ENCODE measurements around the gene RPH3AL. TPM values are rescaled to one million over a fixed set of nuclear protein-coding genes. Genes with fewer than 3 reads are reported as not detected.

RPH3AL gene
- total RNA-seq, 1 donor from 2014 or later = 0.78 TPM

- no peak overlapping the region for H3K4me3 Mint-ChIP-seq (ENCODE audit: unreplicated experiment)
- no peak overlapping the region for H3K27ac Mint-ChIP-seq (ENCODE audit: unreplicated experiment)
- no peaks in the 10 kb centered on the region for H3K36me3 Mint-ChIP-seq (ENCODE audit: unreplicated experiment)
- no peak for DNase-seq (ENCODE audit: extremely low spot score, unreplicated experiment)
- no peaks in the 10 kb centered on the region for H3K9me3 Mint-ChIP-seq (ENCODE audit: unreplicated experiment)
- no peaks in the 10 kb centered on the region for H3K4me1 Mint-ChIP-seq (ENCODE audit: unreplicated experiment)
- TF ChIP-seq, protein P1, sequence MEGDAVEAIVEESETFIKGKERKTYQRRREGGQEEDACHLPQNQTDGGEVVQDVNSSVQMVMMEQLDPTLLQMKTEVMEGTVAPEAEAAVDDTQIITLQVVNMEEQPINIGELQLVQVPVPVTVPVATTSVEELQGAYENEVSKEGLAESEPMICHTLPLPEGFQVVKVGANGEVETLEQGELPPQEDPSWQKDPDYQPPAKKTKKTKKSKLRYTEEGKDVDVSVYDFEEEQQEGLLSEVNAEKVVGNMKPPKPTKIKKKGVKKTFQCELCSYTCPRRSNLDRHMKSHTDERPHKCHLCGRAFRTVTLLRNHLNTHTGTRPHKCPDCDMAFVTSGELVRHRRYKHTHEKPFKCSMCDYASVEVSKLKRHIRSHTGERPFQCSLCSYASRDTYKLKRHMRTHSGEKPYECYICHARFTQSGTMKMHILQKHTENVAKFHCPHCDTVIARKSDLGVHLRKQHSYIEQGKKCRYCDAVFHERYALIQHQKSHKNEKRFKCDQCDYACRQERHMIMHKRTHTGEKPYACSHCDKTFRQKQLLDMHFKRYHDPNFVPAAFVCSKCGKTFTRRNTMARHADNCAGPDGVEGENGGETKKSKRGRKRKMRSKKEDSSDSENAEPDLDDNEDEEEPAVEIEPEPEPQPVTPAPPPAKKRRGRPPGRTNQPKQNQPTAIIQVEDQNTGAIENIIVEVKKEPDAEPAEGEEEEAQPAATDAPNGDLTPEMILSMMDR (IDR thresholded peaks at IDR 0.05) = no peak
- H3K27me3 Mint-ChIP-seq (ENCODE audit: unreplicated experiment) = peaks cover 12% of the 10 kb centered on the region
Observed at GRCh38 chr17:343875-344752, 8.5 kb downstream of the RPH3AL start.

DNA sequence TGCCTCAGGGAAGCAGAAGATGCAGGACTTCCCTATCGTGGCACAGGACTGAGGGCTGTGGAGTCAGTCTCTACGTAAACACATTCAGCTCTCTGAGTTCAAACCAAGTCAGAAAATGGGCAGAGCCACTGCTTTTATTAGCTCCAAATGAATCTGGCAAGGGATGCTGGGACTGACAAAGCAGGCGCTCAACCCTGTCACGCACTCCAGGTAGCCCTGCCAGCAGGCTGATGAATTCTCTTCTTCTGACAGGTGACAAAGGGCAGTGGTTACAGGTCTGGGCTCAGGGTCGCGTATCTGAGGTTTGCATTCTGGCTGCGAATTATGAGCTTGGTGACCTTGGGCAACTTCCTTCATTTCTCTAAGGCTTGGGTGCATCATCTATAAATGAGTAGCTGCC is 9.4 kb downstream of the RPH3AL start:
- H3K36me3 Mint-ChIP-seq (ENCODE audit: unreplicated experiment) = no peaks in the 10 kb centered on the region
- no peak overlapping the region for H3K27ac Mint-ChIP-seq (ENCODE audit: unreplicated experiment)
- no peak for DNase-seq (ENCODE audit: extremely low spot score, unreplicated experiment)
- H3K9me3 Mint-ChIP-seq (ENCODE audit: unreplicated experiment) = no peaks in the 10 kb centered on the region
- H3K4me1 Mint-ChIP-seq (ENCODE audit: unreplicated experiment) = no peaks in the 10 kb centered on the region
- TF ChIP-seq, protein P1 (IDR thresholded peaks at IDR 0.05) = no peak
- no peak overlapping the region for H3K4me3 Mint-ChIP-seq (ENCODE audit: unreplicated experiment)
- peaks cover 12% of the 10 kb centered on the region for H3K27me3 Mint-ChIP-seq (ENCODE audit: unreplicated experiment)

DNA sequence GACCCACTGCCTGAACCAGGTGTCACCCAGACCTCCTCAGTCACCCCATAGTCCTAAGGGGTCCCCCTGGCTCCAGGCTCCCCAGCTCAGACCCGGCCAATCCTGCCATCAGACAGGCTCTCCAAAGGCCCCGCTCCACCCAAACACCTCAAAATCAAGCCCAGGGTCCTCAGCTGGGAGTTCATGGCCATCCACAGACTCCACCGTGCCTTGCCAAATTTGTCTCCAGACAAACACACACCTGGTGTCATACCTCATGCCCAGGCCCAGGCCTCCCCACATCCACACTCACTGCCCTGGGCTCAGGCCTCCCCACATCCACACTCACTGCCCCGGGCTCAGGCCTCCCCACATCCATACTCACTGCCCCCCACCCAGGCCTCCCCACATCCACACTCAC is 12.5 kb downstream of the RPH3AL start:
- DNase-seq (ENCODE audit: extremely low spot score, unreplicated experiment) = no peak
- Mint-ChIP-seq H3K27me3 (ENCODE audit: unreplicated experiment) (peaks cover 32% of the 10 kb centered on the region), H3K36me3 (ENCODE audit: unreplicated experiment) (no peaks in the 10 kb centered on the region), H3K4me1 (ENCODE audit: unreplicated experiment) (peaks cover 3% of the 10 kb centered on the region), H3K4me3 (ENCODE audit: unreplicated experiment) (no peak overlapping the region), H3K9me3 (ENCODE audit: unreplicated experiment) (no peaks in the 10 kb centered on the region), H3K27ac (ENCODE audit: unreplicated experiment) (no peak overlapping the region)
- TF ChIP-seq, protein P1 (IDR thresholded peaks at IDR 0.05) = no peak

GRCh38 chr17:339193-340061 is 13.2 kb downstream of the RPH3AL start:
- no peaks in the 10 kb centered on the region for H3K9me3 Mint-ChIP-seq (ENCODE audit: unreplicated experiment)
- no peak for DNase-seq (ENCODE audit: extremely low spot score, unreplicated experiment)
- H3K4me3 Mint-ChIP-seq (ENCODE audit: unreplicated experiment) = no peak overlapping the region
- TF ChIP-seq, protein P1 (IDR thresholded peaks at IDR 0.05) = no peak
- H3K4me1 Mint-ChIP-seq (ENCODE audit: unreplicated experiment) = peaks cover 6% of the 10 kb centered on the region
- peaks cover 35% of the 10 kb centered on the region for H3K27me3 Mint-ChIP-seq (ENCODE audit: unreplicated experiment)
- no peaks in the 10 kb centered on the region for H3K36me3 Mint-ChIP-seq (ENCODE audit: unreplicated experiment)
- no peak overlapping the region for H3K27ac Mint-ChIP-seq (ENCODE audit: unreplicated experiment)

All from osteocyte (in vitro differentiated cells).